Esophagus (tissue), 2 donors: ENCODE measurements around the gene ZSWIM4. TPM values are rescaled to one million over a fixed set of nuclear protein-coding genes. Genes with fewer than 3 reads are reported as not detected.

Source experiments
- H3K27ac ChIP-seq, 2 donors: one replicate each; pipeline ENCODE4 v1.5.1; 2013; ENCODE audit warnings: low read depth in 2 of 2, mild to moderate bottlenecking in 2 of 2, inconsistent platforms in 1 of 2, low read length in 1 of 2, moderate library complexity in 1 of 2
- H3K27me3 ChIP-seq, 2 donors: one replicate each; pipeline ENCODE4 v1.6.1; 2013; ENCODE audit warnings: low read length in 2 of 2, control low read depth in 1 of 2, mild to moderate bottlenecking in 1 of 2; ENCODE audit not compliant: insufficient read depth in 2 of 2, control insufficient read depth in 1 of 2
- H3K36me3 ChIP-seq, 2 donors: one replicate each; pipeline ENCODE4 v1.6.1; 2013; ENCODE audit warnings: low read length in 1 of 2; ENCODE audit not compliant: control insufficient read depth in 2 of 2, insufficient read depth in 2 of 2
- H3K4me1 ChIP-seq, 2 donors: one replicate each; pipeline ENCODE4 v1.6.1; 2013; ENCODE audit warnings: low read length in 1 of 2; ENCODE audit not compliant: control insufficient read depth in 2 of 2, insufficient read depth in 2 of 2
- H3K4me3 ChIP-seq, 2 donors: one replicate each; pipeline ENCODE4 v1.5.1; 2013; ENCODE audit warnings: low read length in 2 of 2, mild to moderate bottlenecking in 2 of 2, low read depth in 1 of 2, moderate library complexity in 1 of 2
- H3K9me3 ChIP-seq, 2 donors: one replicate each; pipeline ENCODE4 v1.6.1; 2013; ENCODE audit warnings: mild to moderate bottlenecking in 2 of 2, low read depth in 1 of 2, low read length in 1 of 2, moderate library complexity in 1 of 2; ENCODE audit not compliant: control insufficient read depth in 2 of 2, insufficient read depth in 1 of 2
- WGBS, 2 donors: extraction: QIAGEN DNeasy Blood & Tissue Kit; methylation state at CpG; one replicate each; pipeline ENCODE4 v1.1.7; 2013; 5-methylcytosine and 5-hydroxymethylcytosine counted together
- polyA plus RNA-seq, 2 donors: library from polyadenylated mRNA; stranded (reverse); fragments of 200-250 nt; gene quantifications; one replicate each; pipeline ENCODE4 v1.2.3, GENCODE V29; 2013
- donor health status: healthy with polysubstance abuse.
- donor health status: Bipolar disorder and iron deficiency.

The ZSWIM4 gene
- polyA plus RNA-seq, 2 donors, result 10.1 to 17.0 TPM

GRCh38 chr19:13866463-13867046 is 71.3 kb downstream of the ZSWIM4 start:
- Histone ChIP-seq H3K36me3 (no peaks in the 10 kb centered on the region), H3K4me1 (peaks cover 0 to 2% of the 10 kb centered on the region in 2 donors), H3K27me3 (peaks cover 0 to 2% of the 10 kb centered on the region in 2 donors), H3K9me3 (no peaks in the 10 kb centered on the region), H3K27ac (no peak overlapping the region), H3K4me3 (no peak overlapping the region)
- 67% methylated on average over 15 of the region's 15 CpGs for WGBS, 2 donors

- H3K36me3 ChIP-seq, result no peaks in the 10 kb centered on the region
- no peaks in the 10 kb centered on the region for H3K4me1 ChIP-seq
- peaks cover 0 to under 1% of the 10 kb centered on the region in 2 donors for H3K27me3 ChIP-seq
- H3K27ac ChIP-seq, result no peak overlapping the region
- H3K9me3 ChIP-seq, result no peaks in the 10 kb centered on the region
- H3K4me3 ChIP-seq, result no peak overlapping the region
- WGBS, 2 donors, result 76 to 85% methylated on average over 4 of the region's 4 CpGs
These were observed 73.4 kb downstream of the ZSWIM4 start for GRCh38 chr19:13868663-13869062.

GRCh38 chr19:13869281-13869680 is 74.0 kb downstream of the ZSWIM4 start:
- Histone ChIP-seq H3K27me3 (no peaks in the 10 kb centered on the region), H3K4me3 (no peak overlapping the region), H3K27ac (no peak overlapping the region), H3K9me3 (no peaks in the 10 kb centered on the region), H3K36me3 (no peaks in the 10 kb centered on the region), H3K4me1 (no peaks in the 10 kb centered on the region)
- 79 to 85% methylated on average over 10 to 13 of the region's 13 CpGs for WGBS, 2 donors

- 86 to 88% methylated on average over 4 of the region's 4 CpGs for WGBS, 2 donors
- Histone ChIP-seq H3K27me3 (no peaks in the 10 kb centered on the region), H3K9me3 (no peaks in the 10 kb centered on the region), H3K27ac (no peak overlapping the region), H3K4me1 (no peaks in the 10 kb centered on the region), H3K4me3 (no peak overlapping the region), H3K36me3 (no peaks in the 10 kb centered on the region)
These were observed 75.6 kb downstream of the ZSWIM4 start for GRCh38 chr19:13870873-13871272.

GRCh38 chr19:13872339-13872694 is 77.1 kb downstream of the ZSWIM4 start:
- Histone ChIP-seq H3K27ac (no peak overlapping the region), H3K9me3 (no peaks in the 10 kb centered on the region), H3K36me3 (no peaks in the 10 kb centered on the region), H3K4me3 (no peak overlapping the region), H3K4me1 (no peaks in the 10 kb centered on the region), H3K27me3 (no peaks in the 10 kb centered on the region)
- 38 to 42% methylated on average over 5 of the region's 5 CpGs for WGBS, 2 donors

DNA sequence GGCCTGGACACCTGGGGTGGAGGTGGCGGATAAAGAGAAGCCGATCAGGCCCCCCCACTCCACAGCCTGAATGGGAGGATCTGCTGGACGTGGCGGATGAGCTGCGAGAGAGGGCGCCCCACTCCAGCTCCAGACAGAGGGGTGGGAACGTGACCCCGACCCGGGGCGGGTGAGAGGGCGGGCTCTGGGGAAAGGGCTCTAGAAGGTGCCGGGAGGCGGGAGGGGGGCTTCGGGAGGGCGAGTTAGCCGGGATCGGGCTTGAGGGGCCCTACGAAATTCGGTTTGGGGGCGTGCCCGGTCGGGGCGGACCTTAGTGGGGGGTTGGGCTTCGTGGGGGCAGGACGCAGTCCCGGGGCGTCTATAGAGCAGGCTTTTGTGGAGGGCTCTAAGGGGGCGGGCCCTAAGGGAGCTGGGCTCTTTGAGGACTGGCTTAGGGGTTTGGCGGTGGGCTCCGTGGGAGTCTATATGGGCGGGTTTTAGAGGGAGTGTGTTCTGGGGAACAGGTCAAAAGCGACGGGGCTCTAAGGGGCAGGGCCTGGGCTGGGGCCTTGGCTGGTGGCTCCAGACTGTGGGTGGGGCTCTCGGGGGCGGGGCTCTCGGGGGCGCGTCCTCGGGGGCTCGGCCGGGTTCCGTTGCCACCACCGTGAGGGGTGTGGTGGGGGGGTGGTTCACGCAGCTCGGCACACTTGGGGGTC is 77.6 kb downstream of the ZSWIM4 start:
- no peaks in the 10 kb centered on the region for H3K4me1 ChIP-seq
- H3K36me3 ChIP-seq, result no peaks in the 10 kb centered on the region
- H3K9me3 ChIP-seq, result no peaks in the 10 kb centered on the region
- peak overlapping the region; percentile 37 to 40 for H3K4me3 ChIP-seq
- 3 to 4% methylated on average over 43 to 45 of the region's 45 CpGs for WGBS, 2 donors
- no peaks in the 10 kb centered on the region for H3K27me3 ChIP-seq
- H3K27ac ChIP-seq, result no peak overlapping the region

DNA sequence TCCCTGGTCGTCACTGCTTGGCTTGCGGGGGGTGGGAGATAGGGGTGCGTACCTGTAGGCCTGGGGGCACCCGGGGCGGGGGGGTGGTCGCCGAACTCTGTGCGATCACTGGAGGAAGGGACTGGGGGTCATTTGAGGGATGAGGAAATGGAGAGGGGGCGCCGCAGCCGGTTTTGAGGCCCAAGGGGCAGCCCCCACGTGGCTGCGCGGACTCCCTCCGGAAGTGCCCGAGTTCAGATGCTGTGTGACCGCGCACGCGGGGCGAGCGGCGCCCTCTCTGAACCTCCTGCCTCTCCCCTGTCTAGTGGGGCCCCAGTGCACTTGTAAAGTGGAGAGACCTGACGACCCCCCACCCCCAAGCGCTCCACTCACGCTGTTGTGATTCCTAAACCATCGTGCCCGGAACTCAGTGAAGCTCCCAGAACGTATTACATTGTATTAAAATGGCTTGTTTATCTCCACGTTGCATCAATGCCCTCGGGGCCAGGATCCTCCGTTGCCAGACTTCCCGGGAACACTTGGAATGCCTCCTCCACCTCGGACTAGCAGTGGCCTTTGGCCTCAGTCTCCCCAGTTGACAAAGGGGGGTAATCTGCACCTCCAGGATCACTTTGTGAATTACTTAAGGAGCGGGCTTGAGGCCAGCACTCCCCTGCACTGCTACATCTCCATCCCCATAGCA is 78.7 kb downstream of the ZSWIM4 start:
- H3K4me1 ChIP-seq, result no peaks in the 10 kb centered on the region
- no peaks in the 10 kb centered on the region for H3K9me3 ChIP-seq
- no peak overlapping the region for H3K27ac ChIP-seq
- no peak overlapping the region for H3K4me3 ChIP-seq
- H3K27me3 ChIP-seq, result no peaks in the 10 kb centered on the region
- no peaks in the 10 kb centered on the region for H3K36me3 ChIP-seq
- 54 to 58% methylated on average over 35 of the region's 35 CpGs for WGBS, 2 donors

DNA sequence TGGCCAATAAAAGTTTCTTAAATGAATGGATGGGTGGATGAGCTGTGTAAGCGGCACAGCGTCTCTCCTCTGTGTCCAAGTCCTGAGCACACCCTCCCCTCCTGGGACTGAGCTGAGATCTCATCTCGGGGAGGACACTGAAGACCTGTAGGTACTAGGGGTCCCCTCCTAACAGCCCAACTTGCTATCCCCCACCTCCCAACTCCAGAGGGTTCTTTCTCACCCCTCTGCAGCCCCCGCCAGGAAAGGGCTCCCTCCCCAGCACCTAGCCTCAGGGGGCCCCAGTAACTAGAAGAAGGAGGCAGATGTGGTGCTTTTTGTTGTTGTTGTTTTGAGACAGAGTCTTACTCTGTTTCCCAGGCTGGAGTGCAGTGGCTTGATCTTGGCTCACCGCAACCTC is 80.6 kb downstream of the ZSWIM4 start:
- no peak overlapping the region for H3K27ac ChIP-seq
- H3K9me3 ChIP-seq, result no peaks in the 10 kb centered on the region
- WGBS, 2 donors, result 92 to 95% methylated on average over 5 of the region's 5 CpGs
- no peaks in the 10 kb centered on the region for H3K27me3 ChIP-seq
- peaks cover 2 to 3% of the 10 kb centered on the region in 2 donors for H3K4me1 ChIP-seq
- H3K4me3 ChIP-seq, result no peak overlapping the region
- no peaks in the 10 kb centered on the region for H3K36me3 ChIP-seq

DNA sequence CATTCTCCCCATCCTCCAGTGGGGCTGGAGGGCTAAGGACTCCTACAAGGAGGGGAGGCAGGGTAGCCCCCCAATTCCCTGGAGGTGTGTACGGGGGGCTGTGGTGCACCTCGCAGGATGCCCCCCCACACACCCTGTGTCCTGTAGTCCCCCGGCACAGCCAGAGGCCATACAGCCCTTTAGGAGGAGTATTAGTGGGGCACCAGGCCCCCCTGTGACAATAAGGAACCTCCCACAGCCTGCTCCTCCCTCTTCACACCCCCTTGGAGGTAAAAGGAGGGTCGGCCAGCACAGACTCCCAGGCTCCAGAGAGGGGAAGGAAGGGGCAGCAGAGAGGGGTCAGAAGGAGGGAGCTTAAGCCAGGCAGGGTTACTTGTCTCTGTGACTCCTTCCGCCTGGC is 81.6 kb downstream of the ZSWIM4 start, which contains the start of gene NANOS3:
NANOS3 (plus strand) TSS at position 301 of the 400 bp plus-strand sequence. CDS start 115 bp downstream, outside the sequence.
- Histone ChIP-seq H3K4me1 (peaks cover 7 to 13% of the 10 kb centered on the region in 2 donors), H3K27me3 (no peaks in the 10 kb centered on the region)

More for the DNA sequence above, 81.6 kb downstream of the ZSWIM4 start, which contains the start of gene NANOS3:
- Histone ChIP-seq H3K9me3 (no peaks in the 10 kb centered on the region), H3K27ac (no peak within 1 kb of the TSS), H3K36me3 (no peaks in the 10 kb centered on the region), H3K4me3 (no peak within 1 kb of the TSS)
- WGBS, 2 donors, result 51 to 65% methylated on average over 4 to 5 of the region's 5 CpGs
